OCI-LY7 (cell line): ENCODE measurements around the gene MCF2L2.

Source experiments
- CTCF ChIP-seq: fragments of 200-600 bp; sonication (generic); conservative IDR thresholded peaks from 2 replicates; pipeline ENCODE4 v1.5.1; 2014; ENCODE audit warnings: mild to moderate bottlenecking, antibody characterized with exemption, low read length, moderate library complexity, mixed read lengths
- EZH2phosphoT487 ChIP-seq: fragments of 200-600 bp; sonication (generic); IDR thresholded peaks from 2 replicates; pipeline ENCODE4 v1.6.1; 2018; ENCODE audit warnings: low read depth, borderline replicate concordance, mild to moderate bottlenecking, mixed run types, antibody characterized with exemption, low read length, moderate library complexity, mixed read lengths

- TF ChIP-seq CTCF (no peak), EZH2phosphoT487 (no peak)
Measured at GRCh38 chr3:183180784-183181295, 247.6 kb downstream of the MCF2L2 start.
